Lung (tissue), 16 donors: Measurements from ENCODE around the gene C19orf47. TPM values are rescaled to one million over a fixed set of nuclear protein-coding genes. Genes with fewer than 3 reads are reported as not detected.

Experiments
- ATAC-seq: fragments of 200-7000 bp; cut with Tn5 transposase; one replicate; pipeline ENCODE4 v1.9.1; 2020; ENCODE audit warnings: moderate number of reproducible peaks; ENCODE audit not compliant: insufficient read depth, low FRiP score
- DNase-seq, 3 donors: peaks; one replicate each; pipeline ENCODE4 v3.0.0-alpha.2; 2013 to 2017
- H3K27ac ChIP-seq, 2 donors: one replicate each; pipeline ENCODE4 v1.5.1; 2013; ENCODE audit warnings: mild to moderate bottlenecking in 2 of 2, moderate library complexity in 2 of 2, control low read depth in 1 of 2, inconsistent platforms in 1 of 2, low read depth in 1 of 2, low read length in 1 of 2
- H3K27me3 ChIP-seq, 3 donors: one replicate each; pipeline ENCODE4 v1.5.1; 2013; ENCODE audit warnings: low read length in 2 of 3; ENCODE audit not compliant: control insufficient read depth in 3 of 3, insufficient read depth in 3 of 3
- H3K36me3 ChIP-seq, 4 donors: one replicate each; pipeline ENCODE4 v1.5.1; 2013; ENCODE audit warnings: low read length in 4 of 4, mild to moderate bottlenecking in 1 of 4, moderate library complexity in 1 of 4; ENCODE audit not compliant: control insufficient read depth in 4 of 4, insufficient read depth in 4 of 4
- H3K4me1 ChIP-seq, 5 donors: one replicate each; pipeline ENCODE4 v1.5.1; 2013; ENCODE audit warnings: low read length in 5 of 5, mild to moderate bottlenecking in 2 of 5, moderate library complexity in 1 of 5; ENCODE audit not compliant: control insufficient read depth in 5 of 5, insufficient read depth in 5 of 5
- H3K4me3 ChIP-seq: one replicate; pipeline ENCODE4 v1.5.1; 2013; ENCODE audit warnings: mild to moderate bottlenecking, control low read depth, moderate library complexity
- H3K9ac ChIP-seq, 2 donors: one replicate each; pipeline ENCODE4 v1.5.1; 2013; ENCODE audit warnings: low read length in 2 of 2, control low read depth in 1 of 2; ENCODE audit not compliant: insufficient read depth in 1 of 2
- H3K9me3 ChIP-seq, 4 donors: one replicate each; pipeline ENCODE4 v1.5.1; 2013; ENCODE audit warnings: low read length in 3 of 4, mild to moderate bottlenecking in 1 of 4, moderate library complexity in 1 of 4; ENCODE audit not compliant: control insufficient read depth in 4 of 4, insufficient read depth in 3 of 4
- CTCF ChIP-seq: IDR thresholded peaks from 2 replicates; pipeline ENCODE4 v1.5.1; 2012; ENCODE audit warnings: mild to moderate bottlenecking; ENCODE audit errors: control extremely low read depth, extremely low read depth
- WGBS, 2 donors: extraction: QIAGEN DNeasy Blood & Tissue Kit; methylation state at CpG; one replicate each; pipeline ENCODE4 v1.1.7; 2013; 5-methylcytosine and 5-hydroxymethylcytosine counted together
- long read RNA-seq, 5 donors: transcript quantifications; one replicate each; lab custom pipeline, GENCODE V29; 2026
- polyA plus RNA-seq, 2 donors: library from polyadenylated mRNA; stranded (reverse); fragments of 200-250 nt; gene quantifications; one replicate each; pipeline ENCODE4 v1.2.1, GENCODE V29; 2013
- total RNA-seq, 2 donors: library from RNA; depleted of rRNA in 1 of 2; stranded (reverse); fragments of >200 nt in 1 of 2; gene quantifications; one replicate each; pipeline ENCODE4 v1.2.1, GENCODE V29; 2014 to 2021
- donor health status: control.
- donor health status: control.
- donor health status: Bipolar disorder and iron deficiency.
- donor health status: healthy.
- donor health status: DM: yes; HTN: yes; CAD: no.

C19orf47 gene
- total RNA-seq (10 to 100 TPM in 1 of 2 donors, 1 to 10 TPM in 1; 9.8 to 18.0 TPM), polyA plus RNA-seq (10 to 100 TPM; 11.7 to 26.3 TPM)
- long read RNA-seq, donor 1, result 0 reads
- long read RNA-seq, donor 2, partial matches to known transcripts, result 0 of 1 reads
- long read RNA-seq, donor 2, other reads (novel, unspliced or antisense), result 0 of 1 reads
- long read RNA-seq, donor 3, partial matches to known transcripts, result 241 of 252 reads
- long read RNA-seq, donor 3, other reads (novel, unspliced or antisense), result 11 of 252 reads
- long read RNA-seq, donor 4, partial matches to known transcripts, result 0 of 1 reads
- long read RNA-seq, donor 4, other reads (novel, unspliced or antisense), result 0 of 1 reads
- long read RNA-seq, donor 5, partial matches to known transcripts, result 0 of 1 reads
- long read RNA-seq, donor 5, other reads (novel, unspliced or antisense), result 0 of 1 reads

- Histone ChIP-seq H3K27ac (peak within 1 kb of the TSS; percentile 77 to 84), H3K9ac (peak within 1 kb of the TSS; percentile 73 to 99), H3K27me3 (no peaks in the 10 kb centered on the region), H3K9me3 (no peaks in the 10 kb centered on the region), H3K4me1 (peaks cover 0 to 15% (median 5%) of the 10 kb centered on the region in 5 donors), H3K36me3 (peaks cover 0 to 5% (median 0%) of the 10 kb centered on the region in 4 donors), H3K4me3 (peak within 1 kb of the TSS; percentile 80)
- WGBS, 2 donors, result 1% methylated on average over 73 to 77 of the region's 77 CpGs
- peak; percentile 99 to 100 (median 100) for DNase-seq
- peak; percentile 94 for ATAC-seq
- no peak for TF ChIP-seq CTCF
Observed at GRCh38 chr19:40348125-40348913, at the start of gene C19orf47, which contains the start of gene PLD3. Gene C19orf47 (minus strand): TSS chr19:40348397. CDS start chr19:40341857, 6,540 bp downstream. Gene PLD3 (plus strand): TSS chr19:40348695. CDS start chr19:40366484, 17,789 bp downstream.

- no peak for TF ChIP-seq CTCF
- Histone ChIP-seq H3K4me1 (peaks cover 0 to 3% (median 0%) of the 10 kb centered on the region in 5 donors), H3K9ac (no peak overlapping the region), H3K9me3 (no peaks in the 10 kb centered on the region), H3K36me3 (peaks cover 0 to 10% (median 0%) of the 10 kb centered on the region in 4 donors), H3K4me3 (no peak overlapping the region), H3K27me3 (no peaks in the 10 kb centered on the region), H3K27ac (no peak overlapping the region)
- DNase-seq (no peak), ATAC-seq (no peak)
- WGBS, 2 donors, result 93 to 96% methylated on average over 22 of the region's 22 CpGs
Observed at GRCh38 chr19:40397568-40397906, 49.3 kb upstream of the C19orf47 start.

- Histone ChIP-seq H3K36me3 (peaks cover 0 to 10% (median 0%) of the 10 kb centered on the region in 4 donors), H3K4me1 (peaks cover 0 to 7% (median 0%) of the 10 kb centered on the region in 5 donors), H3K9me3 (no peaks in the 10 kb centered on the region), H3K27me3 (no peaks in the 10 kb centered on the region), H3K27ac (no peak overlapping the region), H3K4me3 (no peak overlapping the region), H3K9ac (no peak overlapping the region)
- WGBS, 2 donors, result 91 to 93% methylated on average over 19 to 20 of the region's 20 CpGs
- no peak for TF ChIP-seq CTCF
- DNase-seq (no peak), ATAC-seq (no peak)
Observed at GRCh38 chr19:40396886-40397567, 48.8 kb upstream of the C19orf47 start.
